OCI-LY3 (cell line): Measurements from ENCODE around the gene BRICD5.

Source experiments
- H2AFZ ChIP-seq: fragments of 200-600, 300-600 bp; shearing (Covaris generic); 2 replicates; pipeline ENCODE4 v1.6.0; 2014; ENCODE audit warnings: antibody characterized with exemption, low read depth, low read length
- H3K27ac ChIP-seq: fragments of 200-600, 300-600 bp; sonication (generic); 2 replicates; pipeline ENCODE4 v1.5.1; 2014; ENCODE audit warnings: mild to moderate bottlenecking, low read length, moderate library complexity, mixed read lengths
- H3K27me3 ChIP-seq: fragments of 200-600, 300-600 bp; sonication (generic); 2 replicates; pipeline ENCODE4 v1.6.1; 2014; ENCODE audit warnings: low read depth, low read length, mixed read lengths
- H3K36me3 ChIP-seq: fragments of 200-600, 300-600 bp; sonication (generic); replicated peaks from 2 replicates; pipeline ENCODE3; 2014; ENCODE audit warnings: low read depth, low read length, mixed read lengths
- H3K4me1 ChIP-seq: fragments of 300-600, 200-600 bp; sonication (generic); 2 replicates; pipeline ENCODE4 v1.6.1; 2014; ENCODE audit warnings: low read length, mixed read lengths
- H3K4me2 ChIP-seq: fragments of 200-600, 300-600 bp; sonication (generic); 2 replicates; pipeline ENCODE4 v1.6.1; 2014; ENCODE audit warnings: low read length, mixed read lengths
- H3K4me3 ChIP-seq: fragments of 300-600, 200-600 bp; sonication (generic); 2 replicates; pipeline ENCODE4 v1.5.1; 2014; ENCODE audit warnings: antibody characterized with exemption, mild to moderate bottlenecking, low read length, moderate library complexity
- H3K79me2 ChIP-seq: fragments of 300-600, 200-600 bp; shearing (Covaris generic); 2 replicates; pipeline ENCODE4 v1.6.1; 2014; ENCODE audit warnings: mild to moderate bottlenecking, low read length, mixed read lengths
- H3K9ac ChIP-seq: fragments of 300-600, 200-600 bp; shearing (Covaris generic); 2 replicates; pipeline ENCODE4 v1.6.0; 2014; ENCODE audit warnings: mild to moderate bottlenecking, low read length, moderate library complexity
- H3K9me3 ChIP-seq: fragments of 200-600, 300-600 bp; shearing (Covaris generic); 2 replicates; pipeline ENCODE4 v1.6.1; 2014; ENCODE audit warnings: low read length, mixed read lengths; ENCODE audit not compliant: insufficient read depth
- H4K20me1 ChIP-seq: fragments of 200-600, 300-600 bp; sonication (generic); 2 replicates; pipeline ENCODE4 v1.6.1; 2016; ENCODE audit warnings: low read length, mixed read lengths; ENCODE audit not compliant: insufficient read depth
- CTCF ChIP-seq: fragments of 200-600, 300-600 bp; sonication (generic); IDR thresholded peaks from 2 replicates; pipeline ENCODE4 v1.5.1; 2014; ENCODE audit warnings: antibody characterized with exemption, low read length, low read depth
- EZH2phosphoT487 ChIP-seq: fragments of 200-600 bp; shearing (Covaris generic); IDR thresholded peaks from 2 replicates; pipeline ENCODE4 v1.6.1; 2018; ENCODE audit warnings: antibody characterized with exemption, mixed run types, low read depth

BRICD5 gene

GRCh38 chr16:2236337-2237101, 25.9 kb upstream of the BRICD5 start, which contains the start of gene DNASE1L2:
Gene DNASE1L2, plus strand, starts transcription at chr16:2236444. Its CDS starts 373 bp downstream, at chr16:2236817.
- Histone ChIP-seq H4K20me1 (no peaks in the 10 kb centered on the region), H3K4me2 (no peak within 1 kb of the TSS), H3K4me3 (no peak within 1 kb of the TSS)

GRCh38 chr16:2235695-2236336, 25.2 kb upstream of the BRICD5 start:
- H3K4me3 ChIP-seq: no peak overlapping the region

More at GRCh38 chr16:2236337-2237101, 25.9 kb upstream of the BRICD5 start, which contains the start of gene DNASE1L2:
- H3K9me3 ChIP-seq: no peaks in the 10 kb centered on the region
- H2AFZ ChIP-seq: no peak within 1 kb of the TSS
- H3K36me3 ChIP-seq: peaks cover 21% of the 10 kb centered on the region
- H3K79me2 ChIP-seq: no peaks in the 10 kb centered on the region
- H3K27me3 ChIP-seq: no peaks in the 10 kb centered on the region
- H3K9ac ChIP-seq: no peak within 1 kb of the TSS
- H3K27ac ChIP-seq: no peak within 1 kb of the TSS
- no peak for TF ChIP-seq CTCF
- no peak for TF ChIP-seq EZH2phosphoT487
- no peaks in the 10 kb centered on the region for H3K4me1 ChIP-seq

GRCh38 chr16:2235234-2235651, 24.6 kb upstream of the BRICD5 start:
- Histone ChIP-seq H3K9me3 (no peaks in the 10 kb centered on the region), H3K4me1 (no peaks in the 10 kb centered on the region), H3K4me3 (no peak overlapping the region), H3K27ac (no peak overlapping the region), H3K4me2 (no peak overlapping the region), H2AFZ (no peak overlapping the region), H3K36me3 (peaks cover 23% of the 10 kb centered on the region), H3K9ac (no peak overlapping the region), H3K79me2 (no peaks in the 10 kb centered on the region), H3K27me3 (no peaks in the 10 kb centered on the region), H4K20me1 (no peaks in the 10 kb centered on the region)
- TF ChIP-seq CTCF: no peak
- no peak for TF ChIP-seq EZH2phosphoT487

More at GRCh38 chr16:2235695-2236336, 25.2 kb upstream of the BRICD5 start:
- H3K9ac ChIP-seq: no peak overlapping the region
- H2AFZ ChIP-seq: no peak overlapping the region
- H3K27me3 ChIP-seq: no peaks in the 10 kb centered on the region
- no peaks in the 10 kb centered on the region for H3K9me3 ChIP-seq
- TF ChIP-seq CTCF (no peak), EZH2phosphoT487 (no peak)
- no peaks in the 10 kb centered on the region for H3K4me1 ChIP-seq
- H3K36me3 ChIP-seq: peaks cover 23% of the 10 kb centered on the region
- H3K79me2 ChIP-seq: no peaks in the 10 kb centered on the region
- no peaks in the 10 kb centered on the region for H4K20me1 ChIP-seq
- no peak overlapping the region for H3K4me2 ChIP-seq
- no peak overlapping the region for H3K27ac ChIP-seq

- Histone ChIP-seq H3K36me3 (peaks cover 23% of the 10 kb centered on the region), H4K20me1 (no peaks in the 10 kb centered on the region)
These were observed 24.1 kb upstream of the BRICD5 start for GRCh38 chr16:2234813-2235170.

More at GRCh38 chr16:2234813-2235170, 24.1 kb upstream of the BRICD5 start:
- no peaks in the 10 kb centered on the region for H3K4me1 ChIP-seq
- no peak overlapping the region for H3K27ac ChIP-seq
- H3K9ac ChIP-seq: no peak overlapping the region
- H3K4me3 ChIP-seq: no peak overlapping the region
- no peaks in the 10 kb centered on the region for H3K27me3 ChIP-seq
- H3K79me2 ChIP-seq: no peaks in the 10 kb centered on the region
- TF ChIP-seq EZH2phosphoT487: no peak
- TF ChIP-seq CTCF: no peak
- no peak overlapping the region for H3K4me2 ChIP-seq
- no peaks in the 10 kb centered on the region for H3K9me3 ChIP-seq
- H2AFZ ChIP-seq: no peak overlapping the region
